Peyer's patch (tissue), 4 donors: Measurements from ENCODE around the gene SV2B. TPM values are rescaled to one million over a fixed set of nuclear protein-coding genes. Genes with fewer than 3 reads are reported as not detected.
"Not testable (repeated sequence)": the region's sequence is repeated elsewhere in the genome, so short reads cannot be mapped to it uniquely, and the experiment has no call there.

Source experiments
- DNase-seq, 3 donors: peaks; one replicate each; pipeline ENCODE4 v3.0.0-alpha.2; 2017 to 2019
- H3K27ac ChIP-seq, 4 donors: fragments of 200-600 bp; sonication (generic); one replicate each; pipeline ENCODE4 v1.5.1; 2016 to 2019
- H3K27me3 ChIP-seq, 2 donors: fragments of 200-600 bp; sonication (generic); one replicate each; pipeline ENCODE4 v1.5.1; 2019
- H3K36me3 ChIP-seq, 3 donors: fragments of 200-600 bp; sonication (generic); one replicate each; pipeline ENCODE4 v1.5.1; 2016 to 2019
- H3K4me1 ChIP-seq, 4 donors: fragments of 200-600 bp; sonication (generic); one replicate each; pipeline ENCODE4 v1.5.1; 2016 to 2019
- H3K4me3 ChIP-seq, 4 donors: fragments of 200-600 bp; sonication (generic); 1 replicate in 3 of 4; 2 replicates in 1 of 4; pipeline ENCODE4 v1.5.1; 2016 to 2019; ENCODE audit warnings: mild to moderate bottlenecking in 1 of 4
- H3K9me3 ChIP-seq, 4 donors: fragments of 200-600 bp; sonication (generic); one replicate each; pipeline ENCODE4 v1.5.1; 2016 to 2019; ENCODE audit warnings: mild to moderate bottlenecking in 1 of 4
- CTCF ChIP-seq, 6 experiments: fragments of 450-650 bp in 4 of 6; fragments of 200-600 bp in 2 of 6; sonication (generic) in 1 of 6; IDR thresholded peaks; one replicate each; pipeline ENCODE4 v1.5.1; 2017 to 2019; ENCODE audit warnings: antibody characterized with exemption in 6 of 6, mild to moderate bottlenecking in 3 of 6, moderate library complexity in 1 of 6
- POLR2A ChIP-seq, 2 donors: fragments of 450-650 bp; IDR thresholded peaks; one replicate each; pipeline ENCODE4 v1.5.1; 2017; ENCODE audit warnings: antibody characterized with exemption in 2 of 2, mild to moderate bottlenecking in 2 of 2, moderate library complexity in 2 of 2
- total RNA-seq, 4 donors: library from RNA; depleted of rRNA; stranded (reverse); fragments of >200 nt; gene quantifications; one replicate each; pipeline ENCODE4 v1.1.0, GENCODE V29; 2016

Gene SV2B
- total RNA-seq, 4 donors from 2014 or later: 0.18 to 2.5 (median 0.69) TPM

GRCh38 chr15:91070872-91071271 is 29.2 kb upstream of the SV2B start:
- Histone ChIP-seq H3K36me3 (no peaks in the 10 kb centered on the region), H3K27ac (no peak overlapping the region), H3K9me3 (no peaks in the 10 kb centered on the region), H3K4me3 (no peak overlapping the region), H3K4me1 (no peaks in the 10 kb centered on the region), H3K27me3 (no peaks in the 10 kb centered on the region)
- TF ChIP-seq CTCF (IDR thresholded peaks at IDR 0.05) (no peak), POLR2A (IDR thresholded peaks at IDR 0.05) (no peak)
- DNase-seq: no peak

- Histone ChIP-seq H3K9me3 (no peaks in the 10 kb centered on the region), H3K36me3 (no peaks in the 10 kb centered on the region), H3K4me1 (no peaks in the 10 kb centered on the region), H3K27me3 (no peaks in the 10 kb centered on the region), H3K4me3 (no peak overlapping the region), H3K27ac (no peak overlapping the region)
- TF ChIP-seq POLR2A (IDR thresholded peaks at IDR 0.05) (no peak), CTCF (IDR thresholded peaks at IDR 0.05) (no peak)
- DNase-seq: no peak
These were observed 27.9 kb upstream of the SV2B start for GRCh38 chr15:91072161-91072560.

- no peaks in the 10 kb centered on the region for H3K4me1 ChIP-seq
- no peaks in the 10 kb centered on the region for H3K36me3 ChIP-seq
- no peak for DNase-seq
- no peaks in the 10 kb centered on the region for H3K9me3 ChIP-seq
- TF ChIP-seq POLR2A (IDR thresholded peaks at IDR 0.05): no peak
- H3K4me3 ChIP-seq: no peak overlapping the region
- H3K27ac ChIP-seq: no peak overlapping the region
- no peaks in the 10 kb centered on the region for H3K27me3 ChIP-seq
These were observed 27.0 kb upstream of the SV2B start for GRCh38 chr15:91073077-91073476.

- H3K27ac ChIP-seq: no peak overlapping the region
- H3K4me1 ChIP-seq: no peaks in the 10 kb centered on the region
- no peak for DNase-seq
- no peak for TF ChIP-seq POLR2A (IDR thresholded peaks at IDR 0.05)
- TF ChIP-seq CTCF (IDR thresholded peaks at IDR 0.05): no peak
- no peaks in the 10 kb centered on the region for H3K27me3 ChIP-seq
- H3K9me3 ChIP-seq: no peaks in the 10 kb centered on the region
- H3K4me3 ChIP-seq: no peak overlapping the region
- H3K36me3 ChIP-seq: no peaks in the 10 kb centered on the region
These were observed 26.3 kb upstream of the SV2B start for GRCh38 chr15:91073768-91074167.

- no peak for DNase-seq
- H3K27ac ChIP-seq: no peak overlapping the region
- H3K9me3 ChIP-seq: no peaks in the 10 kb centered on the region
- no peaks in the 10 kb centered on the region for H3K4me1 ChIP-seq
- H3K4me3 ChIP-seq: no peak overlapping the region
- H3K27me3 ChIP-seq: no peaks in the 10 kb centered on the region
- TF ChIP-seq POLR2A (IDR thresholded peaks at IDR 0.05) (no peak), CTCF (IDR thresholded peaks at IDR 0.05) (no peak)
- H3K36me3 ChIP-seq: no peaks in the 10 kb centered on the region
These were observed 24.3 kb upstream of the SV2B start for GRCh38 chr15:91075739-91076138.

GRCh38 chr15:91077029-91077428 is 23.0 kb upstream of the SV2B start:
- Histone ChIP-seq H3K27ac (no peak overlapping the region), H3K9me3 (no peaks in the 10 kb centered on the region), H3K4me3 (no peak overlapping the region), H3K36me3 (no peaks in the 10 kb centered on the region), H3K4me1 (no peaks in the 10 kb centered on the region), H3K27me3 (no peaks in the 10 kb centered on the region)
- no peak for TF ChIP-seq CTCF (IDR thresholded peaks at IDR 0.05)
- no peak for TF ChIP-seq POLR2A (IDR thresholded peaks at IDR 0.05)
- DNase-seq: no peak

- not testable (repeated sequence) for H3K27ac ChIP-seq, H3K27me3 ChIP-seq, H3K4me1 ChIP-seq, DNase-seq, H3K4me3 ChIP-seq, H3K36me3 ChIP-seq, H3K9me3 ChIP-seq
These were observed 6.2 kb upstream of the SV2B start for GRCh38 chr15:91093866-91094265.
